K562 (cell line): ENCODE results near the gene LYPD4. TPM values are rescaled to one million over a fixed set of nuclear protein-coding genes. Genes with fewer than 3 reads are reported as not detected.
A peak's percentile ranks its signal among the peaks of the same experiment; 100 is the strongest.

ENCODE experiments used
- ATAC-seq: fragments of 200-7000 bp; cut with Tn5 transposase; 3 replicates; pipeline ENCODE4 v1.9.1; 2020; ENCODE audit warnings: moderate library complexity
- BruUV-seq: library from RNA; stranded (reverse); fragments of 400-500 nt; replicated peaks from 2 replicates; lab custom pipeline; 2021; lab: Mats Ljungman, UMichigan
- CTCF ChIA-PET: fragments of 300-600 bp; formaldehyde crosslinking; extraction: SDS; loops from one replicate; lab custom pipeline; 2021; ENCODE audit warnings: low intra/inter-chr PET ratio; lab: Yijun Ruan, JAX
- POLR2A ChIA-PET: fragments of 300-600, 350-650 bp; sonication (Branson Sonifier 250); formaldehyde crosslinking; extraction: SDS; loops from one replicate; lab custom pipeline; 2021; ENCODE audit warnings: antibody characterized with exemption, inconsistent platforms; lab: Yijun Ruan, JAX
- DNase-seq, 4 experiments: peaks; one replicate each; pipeline versions ENCODE4 v3.0.0 to v3.0.0-alpha.2; 2011 to 2018; ENCODE audit warnings: low spot score in 3 of 4, mixed read lengths in 3 of 4; ENCODE audit errors: extremely low read depth in 1 of 4
- FAIRE-seq: peaks from 2 replicates; lab custom pipeline; 2011; peaks lifted over from hg19 to GRCh38; lab: Jason Lieb, UNC
- H2AFZ ChIP-seq: 2 replicates; pipeline ENCODE4 v1.6.0; 2011; ENCODE audit warnings: low read depth, low read length, control low read depth, inconsistent platforms
- H3K27ac ChIP-seq: fragments of 200-600 bp; 3 replicates; pipeline ENCODE4 v1.8.0; 2011; ENCODE audit warnings: low read depth, mild to moderate bottlenecking, control low read depth, inconsistent platforms, low read length, moderate library complexity, mixed read lengths; ENCODE audit errors: extremely low read depth
- H3K27me3 ChIP-seq, 2 experiments: fragments of 300-600 bp in 1 of 2; 2 replicates in 1 of 2; 3 replicates in 1 of 2; pipeline versions ENCODE4 v1.6.0 to v1.8.0; 2011; ENCODE audit warnings: inconsistent platforms in 2 of 2, low read length in 2 of 2, mild to moderate bottlenecking in 1 of 2, mixed read lengths in 1 of 2, moderate library complexity in 1 of 2; ENCODE audit not compliant: control insufficient read depth in 2 of 2, insufficient read depth in 2 of 2
- H3K36me3 ChIP-seq: fragments of 300-600 bp; 3 replicates; pipeline ENCODE4 v1.8.0; 2011; ENCODE audit warnings: mild to moderate bottlenecking, low read length, inconsistent platforms; ENCODE audit not compliant: control insufficient read depth, insufficient read depth
- H3K4me1 ChIP-seq, 2 experiments: fragments of 200-600 bp in 1 of 2; replicated peaks in 1 of 2; 2 replicates in 1 of 2; 3 replicates in 1 of 2; pipeline versions ENCODE4 v1.5.1 to v1.8.0; 2011; ENCODE audit warnings: inconsistent platforms in 2 of 2, low read length in 2 of 2, mild to moderate bottlenecking in 1 of 2, mixed read lengths in 1 of 2, moderate library complexity in 1 of 2; ENCODE audit not compliant: control insufficient read depth in 2 of 2, insufficient read depth in 2 of 2
- H3K4me2 ChIP-seq: 2 replicates; pipeline ENCODE4 v1.6.1; 2011; ENCODE audit warnings: low read length, control low read depth, inconsistent platforms, mixed read lengths; ENCODE audit not compliant: insufficient read depth
- H3K4me3 ChIP-seq: fragments of 200-600 bp; sonication (generic), shearing (Covaris generic); 2 replicates; pipeline ENCODE4 v1.5.1; 2016; ENCODE audit warnings: control low read depth, inconsistent platforms
- H3K79me2 ChIP-seq: fragments of 200-600 bp; 3 replicates; pipeline ENCODE4 v1.8.0; 2011; ENCODE audit warnings: low read length, inconsistent platforms; ENCODE audit not compliant: control insufficient read depth, insufficient read depth
- H3K9ac ChIP-seq, 2 experiments: 2 replicates each; pipeline versions ENCODE4 v1.6.0 to v1.6.1; 2011; ENCODE audit warnings: low read depth in 2 of 2, low read length in 2 of 2, control low read depth in 1 of 2, inconsistent platforms in 1 of 2, mild to moderate bottlenecking in 1 of 2, mixed read lengths in 1 of 2; ENCODE audit not compliant: insufficient read depth in 1 of 2
- H3K9me1 ChIP-seq: one replicate; pipeline ENCODE4 v1.6.0; 2011; ENCODE audit warnings: inconsistent platforms, mild to moderate bottlenecking, low read length, moderate library complexity; ENCODE audit not compliant: control insufficient read depth, insufficient read depth
- H3K9me3 ChIP-seq: replicated peaks from 2 replicates; pipeline ENCODE4 v1.5.1; 2011; ENCODE audit warnings: low read depth, low read length, inconsistent platforms; ENCODE audit not compliant: control insufficient read depth, insufficient read depth
- H4K20me1 ChIP-seq: replicated peaks from 2 replicates; pipeline ENCODE4 v1.6.1; 2011; ENCODE audit warnings: low read length, inconsistent platforms, mixed read lengths; ENCODE audit not compliant: control insufficient read depth, insufficient read depth
- ATF7 ChIP-seq: fragments of 450-650 bp; IDR thresholded peaks from 2 replicates; pipeline ENCODE4 v1.7.1; 2014; ENCODE audit warnings: mild to moderate bottlenecking, moderate library complexity
- BRF1 ChIP-seq: IDR thresholded peaks from 3 replicates; pipeline ENCODE4 v1.6.1; 2011; ENCODE audit warnings: borderline replicate concordance, mild to moderate bottlenecking; ENCODE audit not compliant: insufficient read length; ENCODE audit errors: extremely low read depth
- HDGF ChIP-seq: fragments of 450-650 bp; IDR thresholded peaks from 2 replicates; pipeline ENCODE4 v1.6.1; 2016
- NFYB ChIP-seq: IDR thresholded peaks from 2 replicates; pipeline ENCODE4 v1.6.1; 2011; ENCODE audit warnings: mild to moderate bottlenecking, moderate library complexity; ENCODE audit not compliant: insufficient read length; ENCODE audit errors: extremely low read depth
- PTBP1 ChIP-seq: fragments of 200-400 bp; formaldehyde crosslinking; IDR thresholded peaks from 2 replicates; pipeline ENCODE4 v1.6.1; 2017; ENCODE audit warnings: low read depth, low read length
- SMARCB1 ChIP-seq: IDR thresholded peaks from 2 replicates; pipeline ENCODE4 v1.6.1; 2011; ENCODE audit warnings: improper control_type of control experiment, low read depth; ENCODE audit not compliant: insufficient read length
- SMC3 ChIP-seq: conservative IDR thresholded peaks from 2 replicates; pipeline ENCODE4 v1.6.1; 2011; ENCODE audit warnings: low read depth, low read length, improper control_type of control experiment; ENCODE audit not compliant: insufficient read depth
- TRIM24 ChIP-seq, 2 experiments: fragments of 450-650 bp; IDR thresholded peaks; 2 replicates each; pipeline ENCODE4 v1.6.1; 2016
- TRIM28 ChIP-seq: fragments of 450-650 bp; IDR thresholded peaks from 2 replicates; pipeline ENCODE4 v1.6.1; 2017
- XRCC5 ChIP-seq: fragments of 200-400 bp; formaldehyde crosslinking; IDR thresholded peaks from 2 replicates; pipeline ENCODE4 v1.6.1; 2017; ENCODE audit warnings: low read depth, mild to moderate bottlenecking, low read length
- ZC3H4 ChIP-seq: sonication (generic); formaldehyde crosslinking; IDR thresholded peaks from 2 replicates; pipeline ENCODE4 v1.9.0; 2021; ENCODE audit warnings: missing genetic modification reagents, borderline replicate concordance
- ZC3H8 ChIP-seq: fragments of 450-650 bp; IDR thresholded peaks from 2 replicates; pipeline ENCODE4 v1.6.1; 2017
- ZFP36 ChIP-seq: fragments of 150-350 bp; IDR thresholded peaks from 2 replicates; pipeline ENCODE4 v1.6.1; 2018; ENCODE audit warnings: low read length, low read depth; ENCODE audit not compliant: partially characterized antibody
- ZNF175 ChIP-seq: fragments of 200-800 bp; sonication (Bioruptor generic); IDR thresholded peaks from 2 replicates; pipeline ENCODE4 v1.6.1; 2016; ENCODE audit warnings: low read depth, mild to moderate bottlenecking, missing genetic modification characterization, missing compliant biosample characterization
- ZNF431 ChIP-seq: sonication (generic); formaldehyde crosslinking; IDR thresholded peaks from 2 replicates; pipeline ENCODE4 v1.8.0; 2022; ENCODE audit warnings: mild to moderate bottlenecking, missing genetic modification reagents
- ZNF445 ChIP-seq: fragments of 250-450 bp; sonication (Bioruptor Pico); IDR thresholded peaks from 2 replicates; pipeline ENCODE4 v1.4.0; 2020; ENCODE audit warnings: low read depth, mild to moderate bottlenecking, moderate library complexity
- WGBS: fragments of 100-300 bp; shearing (Covaris generic); methylation state at CpG from one replicate; pipeline ENCODE4 v1.1.6; 2016; ENCODE audit warnings: low coverage, mixed read lengths; ENCODE audit not compliant: insufficient coverage; ENCODE audit errors: missing lambda C conversion rate; 5-methylcytosine and 5-hydroxymethylcytosine counted together
- in situ Hi-C: fragments of 300-500 bp; cut with MboI; formaldehyde crosslinking; loops from 4 replicates; pipeline ENCODE4 v1.15.0; 2018; ENCODE audit warnings: inconsistent platforms, mixed read lengths
- intact Hi-C: fragments of 100-400 bp; cut with micrococcal nuclease; formaldehyde crosslinking; loops from 2 replicates; pipeline ENCODE4 v1.14.2; 2022
- polyA plus RNA-seq, 8 experiments: library from polyadenylated mRNA; depleted of rRNA in 4 of 8; stranded (reverse) in 5 of 8; unstranded in 3 of 8; fragments of >200 nt; fragmentation: Nextera tagmentation in 2 of 8; fragmentation: Illumina TruSeq in 1 of 8; extraction: Ambion mirVana in 2 of 8; extraction: Trizol in 1 of 8; gene quantifications; 2 replicates each; pipeline versions ENCODE4 v1.2.1 to v1.2.3, GENCODE V29; 2011 to 2014; ENCODE audit warnings: inconsistent platforms in 1 of 8, missing spikeins in 1 of 8
- total RNA-seq, 7 experiments: library from RNA; depleted of rRNA in 6 of 7; stranded (reverse); fragments of >200 nt in 6 of 7; fragmentation: Illumina TruSeq in 2 of 7; extraction: Trizol in 2 of 7; gene quantifications; 2 replicates each; pipeline versions ENCODE4 v1.2.1 to v1.2.3, GENCODE V29; 2011 to 2021; ENCODE audit warnings: low replicate concordance in 1 of 7
- TF ChIP-seq, protein P1 (sequence below): fragments of 450-650 bp; conservative IDR thresholded peaks from 2 replicates; pipeline ENCODE4 v1.6.1; 2016; ENCODE audit warnings: missing genetic modification characterization, low read depth, mild to moderate bottlenecking, control low read depth, missing compliant biosample characterization
- TF ChIP-seq, protein P2 (sequence below), 2 experiments: IDR thresholded peaks; 2 replicates each; pipeline ENCODE4 v1.6.1; 2011; ENCODE audit warnings: borderline replicate concordance in 1 of 2, control low read depth in 1 of 2, low read depth in 1 of 2, low read length in 1 of 2, mild to moderate bottlenecking in 1 of 2, mixed read lengths in 1 of 2, moderate library complexity in 1 of 2; ENCODE audit not compliant: insufficient read depth in 1 of 2, insufficient read length in 1 of 2, poor library complexity in 1 of 2, severe bottlenecking in 1 of 2; ENCODE audit errors: extremely low read depth in 1 of 2
- TF ChIP-seq, protein P3 (sequence below): sonication (generic); formaldehyde crosslinking; IDR thresholded peaks from 2 replicates; pipeline ENCODE4 v1.8.0; 2022; ENCODE audit warnings: mild to moderate bottlenecking, low read depth, missing genetic modification reagents

Gene LYPD4
- total and polyA plus RNA-seq, 9 of the 15 experiments (the other 6 are each of a cell fraction or from before 2014, with no cell fraction given) = 0.11 TPM; not detected in 8

DNA sequence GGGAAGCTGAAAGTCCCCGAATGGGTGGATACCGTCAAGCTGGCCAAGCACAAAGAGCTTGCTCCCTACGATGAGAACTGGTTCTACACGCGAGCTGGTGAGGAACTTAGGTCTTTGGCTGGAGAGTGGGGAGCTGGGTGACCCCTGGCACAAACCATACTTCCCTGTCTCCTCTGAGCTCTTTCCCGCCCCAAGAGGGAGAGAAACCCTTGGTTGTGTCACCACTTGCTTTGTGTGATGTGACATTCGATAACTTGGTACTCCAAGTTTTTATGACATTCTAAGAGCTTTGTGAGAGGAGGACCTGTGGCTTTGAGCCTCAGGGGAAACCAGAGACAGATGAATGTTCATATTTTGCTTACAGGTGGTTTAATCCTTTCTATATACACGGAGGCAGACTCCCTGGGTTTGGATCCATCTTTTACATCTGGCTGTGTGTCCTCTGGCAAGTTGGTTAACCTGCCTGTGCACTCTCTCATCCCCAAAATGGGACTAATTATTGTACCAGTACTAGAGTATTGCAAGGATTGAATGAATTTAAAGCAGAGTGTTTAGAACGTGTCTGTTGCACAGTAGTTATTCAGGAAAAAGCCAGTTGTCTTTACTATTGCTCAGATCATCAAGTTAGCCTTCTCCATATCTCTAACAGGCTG, 16.8 kb upstream of the LYPD4 start:
- FAIRE-seq (peak; percentile 51), DNase-seq (peak in 1 of 4 experiments; percentile 35), ATAC-seq (no peak)
- Histone ChIP-seq H3K4me1 (peaks cover 27 to 30% of the 10 kb centered on the region in 2 experiments), H3K4me3 (peak overlapping the region; percentile 93), H3K27ac (peak overlapping the region; percentile 99), H4K20me1 (peaks cover 34% of the 10 kb centered on the region), H3K9me3 (no peaks in the 10 kb centered on the region), H3K79me2 (peaks cover 61% of the 10 kb centered on the region), H3K9ac (peak overlapping the region; percentile 97 to 100), H3K27me3 (no peaks in the 10 kb centered on the region), H2AFZ (no peak overlapping the region), H3K36me3 (peaks cover 55% of the 10 kb centered on the region), H3K4me2 (peak overlapping the region; percentile 95), H3K9me1 (peaks cover 8% of the 10 kb centered on the region)
- in situ Hi-C loops (no loop called here), intact Hi-C loops (loop anchor here (2.0 kb wide), 1 partner anchor 18 kb away; no protein-coding TSS in a partner anchor)
- 0% methylated on average over 8 of the region's 9 CpGs for WGBS
- TSS peak; percentile 45 for BruUV-seq
- CTCF ChIA-PET = no interaction called here
- POLR2A ChIA-PET = interaction anchor here (0.7 to 3.1 kb wide), 10 partner anchors 9 to 170 kb away, joined by 3 to 54 read pairs (median 9); partner anchors contain the start of gene RABAC1
- TF ChIP-seq, protein P1, sequence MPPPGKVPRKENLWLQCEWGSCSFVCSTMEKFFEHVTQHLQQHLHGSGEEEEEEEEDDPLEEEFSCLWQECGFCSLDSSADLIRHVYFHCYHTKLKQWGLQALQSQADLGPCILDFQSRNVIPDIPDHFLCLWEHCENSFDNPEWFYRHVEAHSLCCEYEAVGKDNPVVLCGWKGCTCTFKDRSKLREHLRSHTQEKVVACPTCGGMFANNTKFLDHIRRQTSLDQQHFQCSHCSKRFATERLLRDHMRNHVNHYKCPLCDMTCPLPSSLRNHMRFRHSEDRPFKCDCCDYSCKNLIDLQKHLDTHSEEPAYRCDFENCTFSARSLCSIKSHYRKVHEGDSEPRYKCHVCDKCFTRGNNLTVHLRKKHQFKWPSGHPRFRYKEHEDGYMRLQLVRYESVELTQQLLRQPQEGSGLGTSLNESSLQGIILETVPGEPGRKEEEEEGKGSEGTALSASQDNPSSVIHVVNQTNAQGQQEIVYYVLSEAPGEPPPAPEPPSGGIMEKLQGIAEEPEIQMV (tag) = no peak
- TF ChIP-seq ZNF445 (no peak), XRCC5 (0 out of 2 replicates have a peak, but pooled peaks have one; percentile 45), TRIM28 (no peak), ZC3H4 (CRISPR knock-in tag) (no peak), SMC3 (no peak), ZC3H8 (no peak), BRF1 (no peak), SMARCB1 (no peak), TRIM24 (IDR thresholded peaks at IDR 0.05) (no peak), ZNF431 (CRISPR knock-in tag) (no peak), NFYB (no peak), ZFP36 (peak; percentile 54), ATF7 (no peak), HDGF (0 out of 2 replicates have a peak, but pooled peaks have one; percentile 11), ZNF175 (no peak), PTBP1 (no peak)
- TF ChIP-seq, protein P2, sequence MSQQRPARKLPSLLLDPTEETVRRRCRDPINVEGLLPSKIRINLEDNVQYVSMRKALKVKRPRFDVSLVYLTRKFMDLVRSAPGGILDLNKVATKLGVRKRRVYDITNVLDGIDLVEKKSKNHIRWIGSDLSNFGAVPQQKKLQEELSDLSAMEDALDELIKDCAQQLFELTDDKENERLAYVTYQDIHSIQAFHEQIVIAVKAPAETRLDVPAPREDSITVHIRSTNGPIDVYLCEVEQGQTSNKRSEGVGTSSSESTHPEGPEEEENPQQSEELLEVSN (IDR thresholded peaks at IDR 0.05; ENCODE audit: borderline replicate concordance in 1 of 2, extremely low read depth in 1 of 2, insufficient read depth in 1 of 2, insufficient read length in 1 of 2, low read depth in 1 of 2, low read length in 1 of 2, poor library complexity in 1 of 2, severe bottlenecking in 1 of 2) = no peak
- TF ChIP-seq, protein P3, sequence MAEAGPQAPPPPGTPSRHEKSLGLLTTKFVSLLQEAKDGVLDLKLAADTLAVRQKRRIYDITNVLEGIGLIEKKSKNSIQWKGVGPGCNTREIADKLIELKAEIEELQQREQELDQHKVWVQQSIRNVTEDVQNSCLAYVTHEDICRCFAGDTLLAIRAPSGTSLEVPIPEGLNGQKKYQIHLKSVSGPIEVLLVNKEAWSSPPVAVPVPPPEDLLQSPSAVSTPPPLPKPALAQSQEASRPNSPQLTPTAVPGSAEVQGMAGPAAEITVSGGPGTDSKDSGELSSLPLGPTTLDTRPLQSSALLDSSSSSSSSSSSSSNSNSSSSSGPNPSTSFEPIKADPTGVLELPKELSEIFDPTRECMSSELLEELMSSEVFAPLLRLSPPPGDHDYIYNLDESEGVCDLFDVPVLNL (CRISPR knock-in tag) = no peak
